ENCODE measurements around the gene TRABD2B. TPM values are rescaled to one million over a fixed set of nuclear protein-coding genes. Genes with fewer than 3 reads are reported as not detected.

The TRABD2B gene
- total RNA-seq, 1 donor: not detected

DNA sequence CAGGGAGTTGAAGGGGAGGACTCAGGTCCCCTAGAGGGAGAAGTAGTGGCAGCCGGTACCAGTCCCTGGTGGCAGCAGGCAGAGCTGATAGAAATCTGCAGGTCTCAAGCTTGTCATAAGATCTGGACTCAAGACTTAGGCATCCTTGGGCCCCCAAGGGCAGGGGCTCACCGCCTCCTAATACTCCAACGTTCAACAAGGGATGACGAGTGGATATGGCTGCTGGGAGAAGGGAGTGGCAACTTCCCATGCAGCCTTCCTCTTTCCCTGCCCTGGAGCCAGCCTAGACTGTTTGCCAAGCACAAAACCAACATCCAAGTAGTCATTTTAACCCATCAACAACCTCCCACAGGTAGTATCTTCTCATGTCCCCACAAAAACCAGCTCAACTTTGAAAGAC is 6.9 kb downstream of the TRABD2B start:
- Histone ChIP-seq H3K4me1 (ENCODE audit: insufficient read depth, low read length) (no peaks in the 10 kb centered on the region), H3K27me3 (ENCODE audit: insufficient read depth, low read length) (peaks cover 25% of the 10 kb centered on the region), H3K9me3 (ENCODE audit: low read depth, low read length) (no peaks in the 10 kb centered on the region), H3K4me3 (ENCODE audit: low read length) (no peak overlapping the region)

DNA sequence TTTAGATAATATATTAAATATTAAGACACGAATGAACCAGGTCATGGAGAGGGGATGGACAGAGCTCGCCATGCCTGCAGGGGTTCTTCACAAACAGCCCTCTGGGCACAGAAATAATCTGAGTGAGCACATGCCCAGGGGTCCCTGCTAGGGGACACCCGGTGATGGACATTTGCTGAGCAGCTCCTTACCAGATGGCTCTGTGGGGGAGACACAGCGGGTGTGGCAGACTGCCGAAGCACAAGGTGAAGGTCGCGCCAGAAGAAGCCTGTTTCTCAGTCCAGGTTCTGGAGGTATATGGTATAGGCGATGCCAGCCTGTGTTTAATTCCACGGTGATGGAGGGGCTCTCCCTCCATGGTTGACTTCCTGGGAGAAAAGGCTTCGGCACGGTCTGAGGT is 9.6 kb downstream of the TRABD2B start:
- Histone ChIP-seq H3K9me3 (ENCODE audit: low read depth, low read length) (no peaks in the 10 kb centered on the region), H3K4me3 (ENCODE audit: low read length) (no peak overlapping the region), H3K4me1 (ENCODE audit: insufficient read depth, low read length) (no peaks in the 10 kb centered on the region), H3K27me3 (ENCODE audit: insufficient read depth, low read length) (peaks cover 41% of the 10 kb centered on the region)

DNA sequence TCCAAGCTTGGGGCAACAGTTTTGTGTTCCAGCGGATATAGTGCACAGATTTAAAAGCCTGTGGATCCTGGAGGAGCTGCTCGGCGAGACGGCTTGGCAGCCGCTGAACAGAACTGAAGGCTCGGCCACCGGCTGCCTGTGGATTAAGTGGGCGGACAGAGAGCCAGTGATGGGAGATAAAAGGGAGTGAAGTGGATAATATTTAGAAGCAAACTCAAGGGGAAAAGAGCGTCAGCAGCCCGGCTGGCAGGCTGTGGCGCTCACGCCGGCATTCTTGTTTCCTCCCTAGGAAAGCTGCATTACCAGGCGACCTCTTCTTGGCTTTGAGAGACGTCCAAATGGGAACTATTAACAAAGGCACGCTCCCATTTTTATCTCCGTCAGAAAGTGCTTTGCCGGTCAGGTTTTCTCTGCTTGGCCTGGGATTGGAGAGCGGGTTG is 10.4 kb downstream of the TRABD2B start:
- no peaks in the 10 kb centered on the region for H3K4me1 ChIP-seq (ENCODE audit: insufficient read depth, low read length)

DNA sequence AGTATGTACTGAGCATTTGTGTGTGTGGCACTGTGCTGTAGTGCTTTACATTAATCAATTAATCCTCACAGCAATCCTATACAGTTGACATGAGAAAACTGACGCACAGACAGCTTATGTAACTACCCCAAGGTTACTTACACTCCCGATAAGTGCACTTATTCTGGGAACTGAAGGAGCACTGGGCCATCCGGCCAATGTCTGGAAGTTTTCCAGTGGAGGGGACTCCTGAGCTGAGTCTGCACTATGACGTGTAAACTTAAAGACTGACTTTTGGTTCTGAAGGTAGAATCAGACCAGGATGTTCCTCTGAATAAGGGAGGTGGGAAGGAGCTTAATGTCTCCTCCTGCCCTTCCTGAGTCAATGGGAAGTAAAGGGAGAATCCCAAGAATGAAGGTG is 12.2 kb downstream of the TRABD2B start:
- Histone ChIP-seq H3K9me3 (ENCODE audit: low read depth, low read length) (no peaks in the 10 kb centered on the region), H3K4me1 (ENCODE audit: insufficient read depth, low read length) (no peaks in the 10 kb centered on the region), H3K27me3 (ENCODE audit: insufficient read depth, low read length) (peaks cover 41% of the 10 kb centered on the region), H3K4me3 (ENCODE audit: low read length) (no peak overlapping the region)

More for the DNA sequence above, 10.4 kb downstream of the TRABD2B start:
- Histone ChIP-seq H3K27me3 (ENCODE audit: insufficient read depth, low read length) (peaks cover 44% of the 10 kb centered on the region), H3K4me3 (ENCODE audit: low read length) (no peak overlapping the region), H3K9me3 (ENCODE audit: low read depth, low read length) (no peaks in the 10 kb centered on the region)

DNA sequence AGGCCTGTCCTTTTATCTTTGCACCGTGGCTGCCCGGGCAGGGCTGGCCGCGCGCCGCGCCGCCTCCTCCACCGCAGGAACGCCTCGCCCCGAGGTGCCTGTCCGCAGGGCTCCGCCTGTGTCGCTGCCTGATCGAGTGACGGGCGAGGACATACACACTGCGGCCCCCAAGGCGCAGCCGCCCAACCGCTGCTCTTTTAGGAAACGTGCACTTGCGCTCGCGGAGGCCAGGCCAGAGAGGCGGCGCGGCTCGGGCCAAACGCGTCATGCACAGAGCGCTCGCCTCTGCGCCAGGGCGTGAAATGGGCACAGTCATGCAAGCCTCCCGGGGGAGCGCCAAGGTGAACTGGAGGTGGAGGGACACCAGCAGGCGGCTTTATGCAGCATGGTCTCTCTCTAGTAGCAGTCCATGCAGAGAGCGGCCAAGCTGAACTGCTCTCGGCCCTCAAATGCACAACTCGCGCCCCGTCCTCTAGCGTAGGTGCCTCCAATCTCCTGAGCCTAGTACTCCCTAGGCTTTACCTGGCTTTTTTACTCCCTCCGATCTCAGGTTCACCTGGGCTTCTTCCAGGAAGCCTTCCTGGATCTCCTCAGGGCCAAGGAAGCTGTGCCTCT is 12.9 kb downstream of the TRABD2B start:
- no peak overlapping the region for H3K4me3 ChIP-seq (ENCODE audit: low read length)
- H3K27me3 ChIP-seq (ENCODE audit: insufficient read depth, low read length): peaks cover 41% of the 10 kb centered on the region
- no peaks in the 10 kb centered on the region for H3K9me3 ChIP-seq (ENCODE audit: low read depth, low read length)
- H3K4me1 ChIP-seq (ENCODE audit: insufficient read depth, low read length): no peaks in the 10 kb centered on the region

DNA sequence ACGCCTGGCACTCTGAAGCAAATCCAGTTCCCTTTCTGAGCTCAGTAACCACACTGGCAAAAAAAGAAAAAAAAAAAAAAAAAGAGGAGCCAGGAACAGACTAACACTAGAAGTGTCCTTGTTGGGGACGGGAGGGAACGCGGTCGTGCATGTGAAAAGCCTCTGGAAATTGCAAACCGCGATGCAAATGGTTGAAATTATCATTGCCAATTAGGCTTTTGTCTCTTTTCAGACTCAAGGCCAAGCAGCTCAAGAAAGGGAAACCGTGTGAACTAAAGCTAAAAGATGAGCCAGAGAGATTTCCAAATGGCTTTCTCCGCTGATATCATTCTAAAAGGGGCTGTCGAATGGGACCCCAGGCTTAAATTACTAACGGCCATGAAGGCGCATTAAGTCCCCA is 13.5 kb downstream of the TRABD2B start:
- Histone ChIP-seq H3K9me3 (ENCODE audit: low read depth, low read length) (no peaks in the 10 kb centered on the region), H3K27me3 (ENCODE audit: insufficient read depth, low read length) (peaks cover 41% of the 10 kb centered on the region), H3K4me3 (ENCODE audit: low read length) (no peak overlapping the region), H3K4me1 (ENCODE audit: insufficient read depth, low read length) (no peaks in the 10 kb centered on the region)

DNA sequence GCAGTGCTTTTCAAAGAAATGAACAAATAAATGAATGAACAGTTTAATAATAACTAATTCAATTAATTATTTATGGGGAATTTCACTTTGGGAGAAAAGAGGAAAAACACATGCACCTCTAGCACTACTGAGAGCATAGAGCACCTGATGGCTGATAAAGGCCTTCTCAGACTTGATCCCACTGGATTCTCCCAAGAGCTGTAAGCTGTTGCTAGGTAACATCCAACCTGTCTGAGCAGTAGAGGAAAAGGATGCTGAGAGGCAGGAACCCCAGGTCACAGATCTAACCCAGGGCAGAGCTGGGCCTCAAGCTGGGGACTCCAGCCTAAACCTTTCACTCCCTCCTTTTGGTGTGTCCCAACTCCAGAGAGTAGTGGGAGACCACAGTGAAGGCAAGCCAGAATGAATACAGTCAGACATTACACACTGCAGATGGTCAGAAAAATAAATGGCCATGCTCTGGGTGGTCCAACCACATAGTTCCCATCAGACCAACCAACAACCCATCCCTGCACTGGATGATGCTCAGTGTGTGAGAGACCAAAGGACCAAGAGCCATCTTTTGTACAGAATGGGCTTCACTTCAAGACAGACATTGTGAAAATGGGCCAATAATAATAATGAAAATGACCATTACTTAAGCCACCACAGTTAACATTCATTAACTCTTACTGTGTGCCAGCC is 15.4 kb downstream of the TRABD2B start:
- Histone ChIP-seq H3K27me3 (ENCODE audit: insufficient read depth, low read length) (peaks cover 39% of the 10 kb centered on the region), H3K4me3 (ENCODE audit: low read length) (no peak overlapping the region), H3K4me1 (ENCODE audit: insufficient read depth, low read length) (no peaks in the 10 kb centered on the region), H3K9me3 (ENCODE audit: low read depth, low read length) (no peaks in the 10 kb centered on the region)

DNA sequence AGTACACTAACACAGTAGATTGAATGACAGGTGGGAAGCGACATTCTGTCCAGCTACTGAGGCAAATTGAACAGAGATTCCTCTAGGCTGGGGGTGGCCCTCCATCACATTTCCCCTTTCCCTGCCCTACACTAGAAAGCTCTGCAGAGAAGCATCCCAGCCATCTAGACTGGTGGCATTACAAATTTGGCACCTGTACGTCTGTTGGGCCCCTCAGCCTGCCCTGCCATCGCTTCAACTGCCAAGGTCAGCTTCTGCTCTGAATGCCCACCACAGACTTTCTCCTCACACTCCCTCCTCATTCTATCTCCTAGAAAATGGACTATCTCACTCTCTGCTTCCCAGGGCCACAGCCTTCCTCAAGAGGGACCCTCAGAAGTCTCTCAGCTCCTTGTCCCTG is 16.7 kb downstream of the TRABD2B start:
- no peak overlapping the region for H3K4me3 ChIP-seq (ENCODE audit: low read length)
- no peaks in the 10 kb centered on the region for H3K9me3 ChIP-seq (ENCODE audit: low read depth, low read length)
- H3K4me1 ChIP-seq (ENCODE audit: insufficient read depth, low read length): no peaks in the 10 kb centered on the region
- peaks cover 29% of the 10 kb centered on the region for H3K27me3 ChIP-seq (ENCODE audit: insufficient read depth, low read length)

DNA sequence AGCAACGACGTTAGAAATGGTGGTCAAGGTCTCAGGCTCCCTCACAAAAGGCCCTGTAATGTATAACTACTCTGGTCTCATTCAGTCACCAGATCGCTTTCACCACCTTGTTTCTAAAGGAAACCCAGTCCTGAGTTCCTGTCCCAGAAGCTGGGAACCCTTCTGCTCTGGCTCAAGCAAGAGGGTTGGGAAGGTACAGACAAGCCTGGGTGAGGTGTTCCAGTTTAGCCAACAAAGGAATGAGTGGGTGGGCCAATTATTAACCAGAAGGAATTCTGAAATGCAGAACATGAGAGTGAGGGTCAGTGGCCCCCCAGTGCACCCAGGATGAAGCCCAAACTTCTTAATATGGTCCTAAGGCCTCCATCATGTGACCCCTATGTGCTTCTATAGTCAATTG is 17.5 kb downstream of the TRABD2B start:
- Histone ChIP-seq H3K4me3 (ENCODE audit: low read length) (no peak overlapping the region), H3K4me1 (ENCODE audit: insufficient read depth, low read length) (no peaks in the 10 kb centered on the region), H3K9me3 (ENCODE audit: low read depth, low read length) (no peaks in the 10 kb centered on the region), H3K27me3 (ENCODE audit: insufficient read depth, low read length) (peaks cover 21% of the 10 kb centered on the region)

DNA sequence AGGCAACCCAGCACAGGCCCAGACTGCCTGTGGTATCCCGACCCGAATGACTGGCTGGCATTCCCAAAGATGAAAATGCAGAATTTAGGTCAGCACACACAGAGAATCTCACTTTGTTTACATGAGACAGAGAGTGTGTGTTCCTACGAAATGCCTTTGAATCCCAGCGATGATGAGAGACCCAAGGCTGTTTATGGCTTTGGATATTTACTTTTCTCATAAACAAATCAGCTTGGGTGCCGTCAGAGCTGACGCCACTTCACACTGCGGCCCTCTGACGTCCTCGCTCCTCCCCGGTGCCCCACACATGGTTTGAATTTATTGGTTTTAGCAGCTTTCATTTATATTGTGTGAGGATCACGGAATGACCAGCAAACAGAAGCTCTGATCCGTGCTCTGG is 18.7 kb downstream of the TRABD2B start:
- Histone ChIP-seq H3K9me3 (ENCODE audit: low read depth, low read length) (no peaks in the 10 kb centered on the region), H3K4me3 (ENCODE audit: low read length) (no peak overlapping the region), H3K4me1 (ENCODE audit: insufficient read depth, low read length) (no peaks in the 10 kb centered on the region), H3K27me3 (ENCODE audit: insufficient read depth, low read length) (peaks cover 9% of the 10 kb centered on the region)

DNA sequence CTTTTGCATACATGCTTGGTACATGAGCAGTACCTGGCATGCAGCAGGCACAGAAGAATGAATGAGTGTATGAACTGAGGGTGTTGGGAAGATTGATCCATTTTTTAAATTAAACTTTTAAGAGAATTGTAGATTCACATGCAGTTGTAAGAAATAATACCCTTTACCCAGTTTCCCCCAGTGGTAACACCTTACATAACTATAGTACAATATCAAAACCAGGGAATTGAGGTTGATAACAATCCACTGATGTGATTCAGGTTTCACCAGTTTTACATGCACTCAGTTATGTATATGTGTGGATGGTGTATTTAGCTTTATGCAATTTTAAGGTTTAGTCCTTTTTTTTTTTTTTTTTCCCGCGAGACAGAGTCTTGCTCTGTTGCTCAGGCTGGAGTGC is 20.5 kb downstream of the TRABD2B start:
- H3K4me3 ChIP-seq (ENCODE audit: low read length): no peak overlapping the region
- H3K4me1 ChIP-seq (ENCODE audit: insufficient read depth, low read length): no peaks in the 10 kb centered on the region
- H3K9me3 ChIP-seq (ENCODE audit: low read depth, low read length): no peaks in the 10 kb centered on the region
- no peaks in the 10 kb centered on the region for H3K27me3 ChIP-seq (ENCODE audit: insufficient read depth, low read length)

DNA sequence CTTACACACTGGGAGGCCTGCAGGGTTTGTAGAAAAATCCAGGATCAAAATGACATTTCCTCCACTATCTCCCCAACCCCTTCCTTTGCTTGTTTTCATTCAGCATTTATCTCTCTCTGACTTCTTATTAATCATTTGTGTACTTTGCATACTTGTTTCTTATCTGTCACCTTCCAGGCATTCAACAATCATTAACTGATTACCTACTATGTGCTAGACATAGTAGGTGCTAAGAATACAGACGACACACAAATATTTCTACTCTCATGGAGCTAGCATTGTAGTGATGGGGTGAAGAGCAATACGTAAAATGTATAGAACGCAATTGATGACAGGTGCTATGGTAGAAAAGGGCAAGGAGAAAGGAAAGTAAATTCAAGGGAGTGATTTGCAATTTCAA is 20.9 kb downstream of the TRABD2B start:
- Histone ChIP-seq H3K4me3 (ENCODE audit: low read length) (no peak overlapping the region), H3K27me3 (ENCODE audit: insufficient read depth, low read length) (no peaks in the 10 kb centered on the region)

DNA sequence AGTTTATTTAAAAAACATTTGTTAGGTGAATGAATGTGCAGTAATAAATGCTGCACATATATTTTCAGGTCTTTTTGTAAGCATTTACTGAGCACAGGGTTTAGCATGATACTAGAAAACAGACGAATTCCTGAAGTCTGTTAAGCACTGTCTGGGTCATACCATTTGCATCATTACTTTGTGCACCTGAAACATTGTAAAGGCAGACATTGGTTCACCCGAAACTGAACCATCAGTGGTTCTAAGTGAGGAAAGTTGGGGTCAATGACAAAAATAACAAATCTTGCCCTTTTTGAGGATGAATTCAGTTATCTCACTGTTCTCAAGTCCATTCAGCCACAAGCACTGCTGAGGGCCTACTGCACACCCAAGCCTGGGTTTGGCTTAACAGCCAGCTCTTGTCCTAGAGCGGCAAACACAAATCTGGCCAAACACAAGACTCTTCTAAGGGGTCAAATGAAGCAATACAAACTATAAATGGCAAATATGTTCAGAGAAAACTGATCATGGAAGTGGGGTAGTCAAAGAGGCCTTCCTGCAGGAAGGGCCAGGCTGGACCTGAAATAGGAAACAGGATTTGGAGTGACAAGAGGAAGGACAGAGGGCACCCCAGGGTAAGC is 21.8 kb downstream of the TRABD2B start:
- Histone ChIP-seq H3K4me1 (ENCODE audit: insufficient read depth, low read length) (no peaks in the 10 kb centered on the region), H3K4me3 (ENCODE audit: low read length) (no peak overlapping the region), H3K27me3 (ENCODE audit: insufficient read depth, low read length) (no peaks in the 10 kb centered on the region), H3K9me3 (ENCODE audit: low read depth, low read length) (no peaks in the 10 kb centered on the region)

More for the DNA sequence above, 20.9 kb downstream of the TRABD2B start:
- H3K4me1 ChIP-seq (ENCODE audit: insufficient read depth, low read length): no peaks in the 10 kb centered on the region
- no peaks in the 10 kb centered on the region for H3K9me3 ChIP-seq (ENCODE audit: low read depth, low read length)

DNA sequence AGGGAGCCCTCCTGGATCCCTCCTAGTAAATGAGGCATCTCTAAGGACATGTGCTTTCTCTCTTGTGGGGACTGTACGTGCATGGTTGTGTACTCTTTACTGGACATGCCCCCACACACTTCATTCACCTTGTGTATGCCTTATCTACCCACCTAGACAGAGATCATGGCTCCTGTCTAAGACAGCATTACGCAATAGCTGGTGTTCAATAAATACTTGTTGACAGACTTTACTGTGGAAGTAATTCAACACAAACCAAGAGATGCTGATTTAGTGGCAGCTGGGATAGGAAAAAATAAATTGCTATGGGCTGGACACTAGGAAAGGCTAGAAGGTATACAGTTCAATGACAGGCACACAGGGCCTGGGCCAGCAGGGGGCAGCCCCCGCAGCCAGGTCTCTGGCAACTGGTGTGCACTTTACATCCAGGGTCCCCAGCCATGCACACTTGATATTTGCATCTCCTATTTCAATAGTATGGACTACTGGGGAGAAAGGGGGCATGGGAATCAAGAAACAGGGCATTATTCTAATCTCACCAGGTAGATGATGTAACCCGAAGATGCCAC is 24.2 kb downstream of the TRABD2B start:
- H3K4me1 ChIP-seq (ENCODE audit: insufficient read depth, low read length): no peaks in the 10 kb centered on the region
- H3K27me3 ChIP-seq (ENCODE audit: insufficient read depth, low read length): no peaks in the 10 kb centered on the region
- H3K4me3 ChIP-seq (ENCODE audit: low read length): no peak overlapping the region
- H3K9me3 ChIP-seq (ENCODE audit: low read depth, low read length): no peaks in the 10 kb centered on the region

DNA sequence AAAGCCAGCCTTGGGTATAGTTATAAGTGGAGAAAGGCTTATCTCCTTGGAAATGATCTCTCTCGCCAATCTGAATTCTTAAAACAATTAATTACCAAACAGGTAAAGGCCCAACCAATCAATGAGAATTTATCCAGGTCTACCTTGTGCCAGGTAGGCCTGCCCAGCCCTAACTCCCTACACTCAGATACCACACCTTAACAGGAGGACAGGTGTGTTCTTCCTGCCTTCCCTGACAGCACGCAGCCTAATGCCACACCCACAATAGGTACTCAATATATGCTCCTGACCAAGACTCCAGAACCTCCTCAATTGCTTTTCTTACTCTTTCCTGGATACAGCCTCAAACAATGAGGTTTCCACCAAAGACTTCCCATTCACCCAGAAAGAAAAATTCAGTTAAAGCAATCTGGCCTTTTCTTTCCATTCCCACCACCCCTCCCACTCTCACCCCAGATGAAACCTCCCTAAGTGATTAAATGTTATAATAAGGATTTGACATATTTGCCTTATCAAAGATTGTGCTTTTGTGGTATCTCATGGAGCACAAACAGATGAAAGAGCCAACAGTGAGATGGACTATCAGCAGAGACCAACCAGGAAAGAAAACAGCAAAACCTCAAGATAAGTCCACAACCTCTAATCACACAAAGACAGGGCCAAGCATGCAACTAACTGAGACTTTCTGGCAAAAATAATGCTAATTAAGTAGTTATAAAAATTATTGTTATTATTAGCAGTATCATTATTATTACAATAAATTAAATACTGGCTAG is 25.6 kb downstream of the TRABD2B start:
- no peaks in the 10 kb centered on the region for H3K4me1 ChIP-seq (ENCODE audit: insufficient read depth, low read length)
- H3K4me3 ChIP-seq (ENCODE audit: low read length): no peak overlapping the region
- no peaks in the 10 kb centered on the region for H3K27me3 ChIP-seq (ENCODE audit: insufficient read depth, low read length)

More for the DNA sequence above, 25.6 kb downstream of the TRABD2B start:
- no peaks in the 10 kb centered on the region for H3K9me3 ChIP-seq (ENCODE audit: low read depth, low read length)
